Measurements from ENCODE around the gene SLC16A9.

SLC16A9 gene

GRCh38 chr10:59628456-59628855, 81.2 kb downstream of the SLC16A9 start:
- DNase-seq (ENCODE audit: low read depth in 2 of 2) = no peak

- no peak for DNase-seq (ENCODE audit: low read depth in 2 of 2)
These were observed 82.2 kb downstream of the SLC16A9 start for GRCh38 chr10:59627366-59628018.

GRCh38 chr10:59626523-59626869, 83.2 kb downstream of the SLC16A9 start:
- no peak for DNase-seq (ENCODE audit: low read depth in 2 of 2)

GRCh38 chr10:59625721-59626522, 83.7 kb downstream of the SLC16A9 start:
- DNase-seq (ENCODE audit: low read depth in 2 of 2) = peak in 1 of 2 donors; percentile 6

- no peak for DNase-seq (ENCODE audit: low read depth in 2 of 2)
These were observed 84.7 kb downstream of the SLC16A9 start for GRCh38 chr10:59624951-59625350.

- DNase-seq (ENCODE audit: low read depth in 2 of 2) = no peak
These were observed 85.5 kb downstream of the SLC16A9 start for GRCh38 chr10:59624136-59624535.

GRCh38 chr10:59623133-59624121, 86.2 kb downstream of the SLC16A9 start:
- no peak for DNase-seq (ENCODE audit: low read depth in 2 of 2)

- DNase-seq (ENCODE audit: low read depth in 2 of 2) = no peak
These were observed 87.1 kb downstream of the SLC16A9 start for GRCh38 chr10:59622320-59623132.

GRCh38 chr10:59621771-59622170, 87.9 kb downstream of the SLC16A9 start:
- DNase-seq (ENCODE audit: low read depth in 2 of 2) = no peak

GRCh38 chr10:59618666-59619065, 91.0 kb downstream of the SLC16A9 start:
- no peak for DNase-seq (ENCODE audit: low read depth in 2 of 2)

- no peak for DNase-seq (ENCODE audit: low read depth in 2 of 2)
These were observed 91.7 kb downstream of the SLC16A9 start for GRCh38 chr10:59617996-59618395.

- no peak for DNase-seq (ENCODE audit: low read depth in 2 of 2)
These were observed 98.6 kb downstream of the SLC16A9 start for GRCh38 chr10:59611048-59611447.

GRCh38 chr10:59607970-59608369, 101.7 kb downstream of the SLC16A9 start:
- no peak for DNase-seq (ENCODE audit: low read depth in 2 of 2)

- DNase-seq (ENCODE audit: low read depth in 2 of 2) = no peak
These were observed 103.1 kb downstream of the SLC16A9 start for GRCh38 chr10:59606551-59606961.

- no peak for DNase-seq (ENCODE audit: low read depth in 2 of 2)
These were observed 107.7 kb downstream of the SLC16A9 start for GRCh38 chr10:59601985-59602384.

Measured in stimulated activated CD8-positive, alpha-beta memory T cell treated with anti-CD3 and anti-CD28 coated beads, Interleukin-2, amount 100 ng/mL, for 1 hour (primary cell).